HepG2 (cell line): ENCODE data around the gene KIAA1217. TPM values are rescaled to one million over a fixed set of nuclear protein-coding genes. Genes with fewer than 3 reads are reported as not detected.

ENCODE experiments used
- ATAC-seq: fragments of 200-7000 bp; cut with Tn5 transposase; 3 replicates; pipeline ENCODE4 v1.9.1; 2020; ENCODE audit warnings: mild to moderate bottlenecking, moderate library complexity
- BruUV-seq: library from RNA; stranded (reverse); fragments of 400-500 nt; replicated peaks from 2 replicates; lab custom pipeline; 2021; lab: Mats Ljungman, UMichigan
- CTCF ChIA-PET: fragments of 300-600 bp; formaldehyde crosslinking; extraction: SDS; loops from one replicate; lab custom pipeline; 2021; ENCODE audit warnings: low total read pairs, inconsistent platforms, low intra/inter-chr PET ratio; lab: Yijun Ruan, JAX
- POLR2A ChIA-PET: fragments of 350-600 bp; sonication (Branson Sonifier 250); formaldehyde crosslinking; loops from one replicate; lab custom pipeline; 2020; ENCODE audit warnings: antibody characterized with exemption, inconsistent platforms; lab: Yijun Ruan, JAX
- DNase-seq: peaks from one replicate; pipeline ENCODE4 v3.0.0-alpha.2; 2015; ENCODE audit warnings: low spot score
- FAIRE-seq: peaks from 3 replicates; lab custom pipeline; 2011; peaks lifted over from hg19 to GRCh38; lab: Jason Lieb, UNC
- H2AFZ ChIP-seq: one replicate; pipeline ENCODE4 v1.6.1; 2011; ENCODE audit warnings: low read length, inconsistent platforms
- H3K27ac ChIP-seq: fragments of 300-600 bp; 3 replicates; pipeline ENCODE4 v1.8.0; 2011; ENCODE audit warnings: mixed run types, mild to moderate bottlenecking, mixed read lengths, low read length, inconsistent platforms; ENCODE audit not compliant: insufficient read depth; ENCODE audit errors: extremely low read length
- H3K27me3 ChIP-seq, 2 experiments: fragments of 200-600 bp in 1 of 2; 2 replicates in 1 of 2; 3 replicates in 1 of 2; pipeline versions ENCODE4 v1.6.0 to v1.8.0; 2011; ENCODE audit warnings: low read length in 2 of 2, mild to moderate bottlenecking in 2 of 2, moderate library complexity in 2 of 2, inconsistent platforms in 1 of 2; ENCODE audit not compliant: insufficient read depth in 2 of 2, control insufficient read depth in 1 of 2
- H3K36me3 ChIP-seq, 2 experiments: fragments of 200-600 bp in 1 of 2; replicated peaks in 1 of 2; 2 replicates in 1 of 2; 3 replicates in 1 of 2; pipeline versions ENCODE4 v1.5.1 to v1.8.0; 2011; ENCODE audit warnings: low read length in 2 of 2, inconsistent platforms in 1 of 2; ENCODE audit not compliant: insufficient read depth in 2 of 2, control insufficient read depth in 1 of 2
- H3K4me1 ChIP-seq: 2 replicates; pipeline ENCODE4 v1.5.1; 2012; ENCODE audit warnings: low read length, inconsistent platforms; ENCODE audit not compliant: insufficient read depth
- H3K4me2 ChIP-seq: 2 replicates; pipeline ENCODE4 v1.6.0; 2011; ENCODE audit warnings: low read depth, low read length, inconsistent platforms
- H3K4me3 ChIP-seq, 3 experiments: fragments of 200-600 bp in 1 of 3; sonication (generic), shearing (Covaris generic) in 1 of 3; replicated peaks in 1 of 3; 2 replicates each; pipeline ENCODE4 v1.5.1; 2011 to 2016; ENCODE audit warnings: low read length in 3 of 3, inconsistent platforms in 2 of 3, low read depth in 2 of 3, mild to moderate bottlenecking in 2 of 3, control low read depth in 1 of 3, mixed read lengths in 1 of 3; ENCODE audit not compliant: insufficient read depth in 1 of 3
- H3K79me2 ChIP-seq: one replicate; pipeline ENCODE4 v1.6.1; 2011; ENCODE audit warnings: low read length, inconsistent platforms; ENCODE audit not compliant: insufficient read depth
- H3K9ac ChIP-seq: 2 replicates; pipeline ENCODE4 v1.6.0; 2011; ENCODE audit warnings: mild to moderate bottlenecking, low read depth, low read length, inconsistent platforms; ENCODE audit not compliant: insufficient read depth
- H3K9me3 ChIP-seq: 2 replicates; pipeline ENCODE4 v1.5.1; 2012; ENCODE audit warnings: mild to moderate bottlenecking, low read length
- H4K20me1 ChIP-seq: 2 replicates; pipeline ENCODE4 v1.6.0; 2011; ENCODE audit warnings: inconsistent platforms, mild to moderate bottlenecking, low read length, moderate library complexity; ENCODE audit not compliant: insufficient read depth
- HNF4A ChIP-seq: sonication (generic); formaldehyde crosslinking; IDR thresholded peaks from 2 replicates; pipeline ENCODE4 v1.4.0; 2020; ENCODE audit warnings: missing genetic modification reagents
- POLR2A ChIP-seq, 2 experiments: IDR thresholded peaks; 2 replicates each; pipeline ENCODE4 v1.6.1; 2011; ENCODE audit warnings: low read depth in 2 of 2, low read length in 2 of 2, mild to moderate bottlenecking in 1 of 2, moderate library complexity in 1 of 2; ENCODE audit not compliant: insufficient read depth in 1 of 2
- SMAD3 ChIP-seq: sonication (generic); formaldehyde crosslinking; IDR thresholded peaks from 2 replicates; pipeline ENCODE4 v1.4.0; 2020; ENCODE audit warnings: missing genetic modification reagents
- TEF ChIP-seq: sonication (generic); formaldehyde crosslinking; IDR thresholded peaks from 2 replicates; pipeline ENCODE4 v1.5.0; 2020; ENCODE audit warnings: missing genetic modification reagents
- THAP11 ChIP-seq: IDR thresholded peaks from 2 replicates; pipeline ENCODE4 v1.6.1; 2016; ENCODE audit warnings: missing biosample characterization, missing genetic modification reagents
- TRIM24 ChIP-seq: sonication (generic); formaldehyde crosslinking; IDR thresholded peaks from 2 replicates; pipeline ENCODE4 v1.8.0; 2022; ENCODE audit warnings: mild to moderate bottlenecking, missing genetic modification reagents
- ZBTB1 ChIP-seq: sonication (generic); formaldehyde crosslinking; IDR thresholded peaks from 2 replicates; pipeline ENCODE4 v1.4.0; 2020; ENCODE audit warnings: missing genetic modification reagents, borderline replicate concordance
- ZFP36L1 ChIP-seq: sonication (generic); formaldehyde crosslinking; IDR thresholded peaks from 2 replicates; pipeline ENCODE4 v1.8.0; 2022; ENCODE audit warnings: mild to moderate bottlenecking, missing genetic modification reagents, moderate library complexity
- ZNF816 ChIP-seq: sonication (generic); formaldehyde crosslinking; IDR thresholded peaks from 2 replicates; pipeline ENCODE4 v1.8.0; 2022; ENCODE audit warnings: missing genetic modification reagents, mild to moderate bottlenecking, borderline replicate concordance
- ZSCAN29 ChIP-seq: sonication (generic); formaldehyde crosslinking; conservative IDR thresholded peaks from 2 replicates; pipeline ENCODE4 v1.4.0; 2020; ENCODE audit warnings: mild to moderate bottlenecking, missing genetic modification reagents
- WGBS: methylation state at CpG from one replicate; pipeline ENCODE4 v1.1.6; 2017; ENCODE audit warnings: low lambda C conversion rate; 5-methylcytosine and 5-hydroxymethylcytosine counted together
- in situ Hi-C: cut with HindIII; loops from 2 replicates; pipeline ENCODE4 v1.10.0; 2017; ENCODE audit warnings: low pct_unique_long_range_greater_than_20kb; ENCODE audit not compliant: extremely low pct_ligation_motif_present
- intact Hi-C: fragments of 100-400 bp; cut with micrococcal nuclease; formaldehyde crosslinking; loops from one replicate; pipeline ENCODE4 v1.10.0; 2022; ENCODE audit not compliant: unreplicated experiment
- polyA plus RNA-seq, 8 experiments: library from polyadenylated mRNA; depleted of rRNA in 3 of 8; stranded (reverse) in 7 of 8; unstranded in 1 of 8; fragments of >200 nt; fragmentation: Illumina TruSeq in 4 of 8; extraction: Trizol in 4 of 8; gene quantifications; 2 replicates each; pipeline versions ENCODE4 v1.2.1 to v1.2.3, GENCODE V29; 2011 to 2016; ENCODE audit warnings: low read depth in 4 of 8, missing spikeins in 1 of 8, mixed read lengths in 1 of 8; ENCODE audit not compliant: insufficient read depth in 1 of 8
- total RNA-seq, 5 experiments: library from RNA; depleted of rRNA; stranded (reverse); fragments of >200 nt; fragmentation: Illumina TruSeq; extraction: Trizol; gene quantifications; 2 replicates each; pipeline ENCODE4 v1.2.3, GENCODE V29; 2016; ENCODE audit warnings: low read depth in 1 of 5

Gene KIAA1217
- total and polyA plus RNA-seq, 2 of the 13 experiments (the other 11 are each of a cell fraction or from before 2014, with no cell fraction given): 4.6 to 10.9 TPM

- intact Hi-C loops (no loop called here), in situ Hi-C loops (no loop called here)
- H4K20me1 ChIP-seq: no peaks in the 10 kb centered on the region
- no peaks in the 10 kb centered on the region for H3K9me3 ChIP-seq
- H3K27ac ChIP-seq: no peak overlapping the region
- POLR2A ChIA-PET: no interaction called here
- no TSS peak for BruUV-seq
- DNase-seq: no peak
- no peaks in the 10 kb centered on the region for H3K4me1 ChIP-seq
- no peak overlapping the region for H3K9ac ChIP-seq
- no peak overlapping the region for H3K4me3 ChIP-seq
- CTCF ChIA-PET: no interaction called here
- no peaks in the 10 kb centered on the region for H3K27me3 ChIP-seq
- peaks cover 2 to 3% of the 10 kb centered on the region in 2 experiments; a peak in 2 of 5 replicates for H3K36me3 ChIP-seq
- no peak for FAIRE-seq
- no peak overlapping the region for H3K4me2 ChIP-seq
- no peak overlapping the region for H2AFZ ChIP-seq
- no peak for TF ChIP-seq ZFP36L1 (CRISPR knock-in tag)
- TF ChIP-seq HNF4A: no peak
- no peak for TF ChIP-seq POLR2A (IDR thresholded peaks at IDR 0.05; ENCODE audit: insufficient read depth in 1 of 2, low read depth in 2 of 2, low read length in 2 of 2)
- no peak for TF ChIP-seq ZSCAN29 (CRISPR knock-in tag)
- TF ChIP-seq TRIM24 (CRISPR knock-in tag): no peak
- H3K79me2 ChIP-seq: no peaks in the 10 kb centered on the region
- ATAC-seq: no peak
These were observed 244.5 kb downstream of the KIAA1217 start for GRCh38 chr10:24453404-24453830.

- no peaks in the 10 kb centered on the region for H3K9me3 ChIP-seq
- no TSS peak for BruUV-seq
- peaks cover 2 to 3% of the 10 kb centered on the region in 2 experiments; a peak in 2 of 5 replicates for H3K36me3 ChIP-seq
- H3K4me1 ChIP-seq: no peaks in the 10 kb centered on the region
- H3K27ac ChIP-seq: no peak overlapping the region
- DNase-seq: no peak
- in situ Hi-C loops (no loop called here), intact Hi-C loops (no loop called here)
- 93% methylated on average over 4 of the region's 4 CpGs for WGBS
- H3K9ac ChIP-seq: no peak overlapping the region
- POLR2A ChIA-PET: no interaction called here
- no peak overlapping the region for H3K4me3 ChIP-seq
- no peaks in the 10 kb centered on the region for H3K27me3 ChIP-seq
- CTCF ChIA-PET: no interaction called here
- no peak overlapping the region for H2AFZ ChIP-seq
- no peak for FAIRE-seq
- TF ChIP-seq SMAD3 (CRISPR knock-in tag) (no peak), TEF (CRISPR knock-in tag) (no peak), ZBTB1 (CRISPR knock-in tag) (no peak), ZNF816 (CRISPR knock-in tag) (no peak), THAP11 (CRISPR knock-in tag) (no peak)
- no peaks in the 10 kb centered on the region for H3K79me2 ChIP-seq
- no peaks in the 10 kb centered on the region for H4K20me1 ChIP-seq
- no peak for ATAC-seq
- H3K4me2 ChIP-seq: no peak overlapping the region
These were observed 245.0 kb downstream of the KIAA1217 start for GRCh38 chr10:24453973-24454372.
